Stimulated activated CD4-positive, alpha-beta T cell treated with anti-CD3 and anti-CD28 coated beads, TNF-alpha, amount 100 ng/mL, for 1 hour (primary cell): ENCODE data around the gene PLA2R1.

ENCODE experiments used
- DNase-seq, 3 donors: peaks; one replicate each; pipeline ENCODE4 v3.0.0-alpha.2; 2020; ENCODE audit warnings: low read depth in 3 of 3, low spot score in 1 of 3

The PLA2R1 gene

DNA sequence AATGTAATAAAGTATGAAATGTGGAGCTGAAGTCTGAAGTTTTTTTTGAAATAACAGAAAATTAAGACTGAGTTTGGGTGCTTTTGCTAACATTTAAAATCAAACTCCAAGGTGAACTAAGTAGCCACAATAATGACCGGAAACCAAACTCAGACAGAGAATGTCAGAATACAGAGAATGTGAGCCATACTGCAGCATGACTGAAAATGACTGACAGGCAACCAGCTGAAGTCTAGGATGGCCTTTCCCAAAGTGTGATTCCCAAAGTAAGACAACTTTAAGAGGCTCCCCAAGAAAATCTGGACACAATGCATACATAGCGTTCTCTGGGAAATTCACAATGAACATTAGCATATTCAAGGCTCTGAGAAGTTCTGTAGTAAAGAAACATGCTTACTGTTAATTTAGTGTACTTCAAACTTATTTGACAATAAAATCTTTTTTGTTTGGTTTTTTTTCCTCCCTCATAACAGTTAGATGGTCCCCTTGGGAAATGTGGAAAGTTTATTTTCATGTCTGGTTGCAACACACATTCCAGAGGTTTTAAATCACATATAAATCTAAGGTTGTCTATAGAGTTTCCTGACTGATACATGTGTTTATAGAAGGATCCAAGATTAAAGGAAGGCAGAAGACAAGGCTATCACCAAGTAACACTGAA, 28.6 kb downstream of the PLA2R1 start:
- no peak for DNase-seq

DNA sequence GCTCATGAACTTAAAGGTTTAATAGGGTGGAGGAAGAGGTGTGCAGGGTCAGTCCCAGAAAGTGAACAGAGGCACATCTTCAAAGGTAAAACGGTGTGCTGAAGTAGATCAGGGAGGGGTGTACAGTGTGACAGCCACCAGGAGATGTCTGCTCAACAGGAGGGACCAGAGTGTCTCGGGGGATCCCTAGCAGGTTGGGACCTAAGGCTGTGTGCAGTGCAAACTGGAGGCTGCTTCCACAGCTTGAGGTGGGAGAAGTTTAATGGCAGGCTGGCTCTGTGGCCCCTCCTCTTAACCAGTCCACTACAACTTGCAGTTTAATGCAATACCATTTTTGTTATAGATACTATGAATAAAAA, 33.2 kb downstream of the PLA2R1 start:
- no peak for DNase-seq

- DNase-seq = no peak
Measured at GRCh38 chr2:160028431-160029269, 33.8 kb downstream of the PLA2R1 start.

GRCh38 chr2:160022162-160022561, 40.3 kb downstream of the PLA2R1 start:
- no peak for DNase-seq

DNA sequence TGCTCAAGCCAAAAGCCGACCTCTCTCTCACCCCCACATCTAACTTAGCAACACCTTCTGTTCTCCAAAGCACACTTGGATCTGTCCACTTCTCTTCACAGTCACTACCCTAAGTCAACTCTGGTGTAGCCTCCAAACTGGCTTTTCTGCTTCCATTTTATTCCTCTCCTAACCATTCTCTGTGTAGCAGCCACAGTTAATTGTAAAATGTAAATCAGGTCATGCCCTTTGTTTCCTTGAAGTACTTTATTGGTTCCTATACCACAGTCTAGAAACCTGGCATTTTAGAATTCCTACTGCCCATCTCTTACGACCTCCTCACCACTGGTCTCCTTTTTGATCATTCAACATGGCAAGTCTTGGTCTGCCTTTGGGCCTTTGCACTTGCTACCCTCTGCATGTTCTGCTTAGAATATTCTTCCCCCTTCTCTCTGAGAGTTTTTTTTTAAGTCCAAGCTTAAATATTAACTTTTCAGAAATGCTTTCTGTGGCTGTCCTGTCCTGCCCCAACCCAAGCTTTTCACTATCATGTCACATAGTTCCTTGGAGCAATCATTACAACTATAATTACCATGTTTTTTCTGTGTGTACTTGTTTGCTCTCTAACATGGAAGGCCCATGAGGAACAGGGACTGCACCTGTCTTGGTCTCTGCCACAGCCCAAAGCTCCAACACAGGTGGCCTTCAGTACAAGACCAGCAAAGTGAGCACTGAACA, 42.9 kb downstream of the PLA2R1 start:
- no peak for DNase-seq

DNA sequence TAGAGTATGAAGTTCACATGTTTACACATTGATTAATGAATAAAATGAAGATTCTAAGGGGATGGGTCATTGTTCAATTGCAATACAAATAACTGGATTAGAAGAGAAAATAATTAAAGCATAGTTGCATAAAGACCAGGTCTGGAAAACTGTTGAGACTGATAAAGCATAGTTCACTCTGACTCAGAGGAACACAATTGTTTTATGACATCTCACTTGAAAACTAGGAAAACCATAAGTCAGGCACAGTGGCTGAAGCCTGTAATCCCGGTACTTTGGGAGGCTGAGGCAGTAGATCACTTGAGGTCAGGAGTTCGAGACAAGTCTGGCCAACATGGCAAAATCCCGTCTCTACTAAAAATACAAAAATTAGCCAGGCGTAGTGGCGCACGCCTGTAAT, 46.7 kb downstream of the PLA2R1 start:
- DNase-seq = no peak

GRCh38 chr2:160014227-160014626, 48.2 kb downstream of the PLA2R1 start:
- no peak for DNase-seq

- DNase-seq = no peak
Measured at GRCh38 chr2:160010361-160011145, 51.9 kb downstream of the PLA2R1 start.

GRCh38 chr2:160007111-160007510, 55.3 kb downstream of the PLA2R1 start:
- no peak for DNase-seq

DNA sequence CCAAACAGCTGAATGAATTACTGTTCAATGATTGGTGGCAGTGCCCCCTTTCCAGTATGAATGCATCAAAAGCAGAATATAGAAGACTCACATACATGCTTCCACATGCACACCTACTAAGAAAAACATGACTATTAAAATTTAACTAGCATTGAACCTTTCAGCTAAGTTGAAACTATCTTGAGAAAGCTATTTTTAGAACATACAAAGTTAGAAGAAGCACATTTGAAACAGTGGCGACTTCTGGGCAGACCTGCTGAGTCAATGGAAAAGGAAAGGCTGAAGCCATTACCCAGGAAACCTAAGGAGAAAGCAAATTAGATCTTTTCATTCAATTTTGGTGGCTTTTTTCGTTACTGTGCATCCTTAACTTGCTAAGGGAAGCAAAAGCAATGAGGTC, 55.9 kb downstream of the PLA2R1 start:
- DNase-seq = no peak

- no peak for DNase-seq
Measured at GRCh38 chr2:160005908-160006307, 56.5 kb downstream of the PLA2R1 start.

- DNase-seq = no peak
Measured at GRCh38 chr2:160005476-160005875, 56.9 kb downstream of the PLA2R1 start.

- DNase-seq = no peak
Measured at GRCh38 chr2:159998961-159999360, 63.5 kb downstream of the PLA2R1 start.

- DNase-seq = no peak
Measured at GRCh38 chr2:159998243-159998642, 64.2 kb downstream of the PLA2R1 start.

GRCh38 chr2:159996792-159997546, 65.4 kb downstream of the PLA2R1 start:
- DNase-seq = no peak

GRCh38 chr2:159995038-159995437, 67.4 kb downstream of the PLA2R1 start:
- no peak for DNase-seq

- no peak for DNase-seq
Measured at GRCh38 chr2:159989249-159989648, 73.2 kb downstream of the PLA2R1 start.

DNA sequence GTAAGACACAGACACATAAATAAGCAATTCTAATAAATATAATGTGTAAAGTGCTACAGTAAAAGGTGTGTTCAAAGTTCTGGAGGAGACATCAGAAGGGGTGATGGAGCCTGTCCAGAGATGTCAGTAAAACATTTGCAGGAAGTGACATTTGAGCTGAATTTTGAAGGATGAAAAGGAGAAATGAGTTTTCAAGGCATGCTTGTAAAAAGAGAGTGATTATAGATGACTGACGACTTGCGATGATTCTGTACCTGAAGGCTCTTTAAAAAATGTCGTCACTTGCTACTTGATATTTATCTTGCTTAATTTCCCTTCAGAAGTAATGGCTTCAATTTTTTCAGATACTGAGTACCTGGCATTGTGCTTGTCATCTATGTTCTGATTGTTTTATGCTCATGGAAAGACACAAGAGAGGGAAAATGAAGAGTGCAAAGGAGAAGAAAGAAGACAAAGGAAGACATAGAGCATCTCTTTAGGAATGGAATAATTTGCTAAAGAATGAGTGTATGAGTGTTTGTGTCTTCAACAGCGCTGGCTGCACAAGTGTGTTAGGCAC, 73.9 kb downstream of the PLA2R1 start:
- DNase-seq = no peak

GRCh38 chr2:159987181-159987580, 75.2 kb downstream of the PLA2R1 start:
- DNase-seq = no peak

DNA sequence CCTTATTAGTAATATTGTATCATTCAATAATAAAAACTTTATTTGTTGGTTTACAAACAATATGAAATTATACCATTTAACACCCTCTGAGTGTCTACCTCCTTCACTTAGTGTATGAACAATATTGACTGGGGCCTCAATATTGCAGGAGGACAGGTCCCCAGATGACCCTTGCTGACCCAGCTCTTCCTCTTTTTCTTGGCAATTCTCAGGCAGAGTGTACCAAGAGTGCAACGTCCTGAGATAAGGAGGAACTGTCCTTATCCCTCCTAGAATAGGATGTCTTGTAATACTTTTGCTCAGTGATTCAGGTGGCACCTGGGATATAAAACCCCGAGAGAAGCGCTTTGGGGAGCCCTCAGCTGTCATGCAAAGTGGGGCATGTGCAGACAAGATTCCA, 76.8 kb downstream of the PLA2R1 start:
- no peak for DNase-seq
